Measurements from ENCODE around the gene TSSK3.

TSSK3 gene

DNA sequence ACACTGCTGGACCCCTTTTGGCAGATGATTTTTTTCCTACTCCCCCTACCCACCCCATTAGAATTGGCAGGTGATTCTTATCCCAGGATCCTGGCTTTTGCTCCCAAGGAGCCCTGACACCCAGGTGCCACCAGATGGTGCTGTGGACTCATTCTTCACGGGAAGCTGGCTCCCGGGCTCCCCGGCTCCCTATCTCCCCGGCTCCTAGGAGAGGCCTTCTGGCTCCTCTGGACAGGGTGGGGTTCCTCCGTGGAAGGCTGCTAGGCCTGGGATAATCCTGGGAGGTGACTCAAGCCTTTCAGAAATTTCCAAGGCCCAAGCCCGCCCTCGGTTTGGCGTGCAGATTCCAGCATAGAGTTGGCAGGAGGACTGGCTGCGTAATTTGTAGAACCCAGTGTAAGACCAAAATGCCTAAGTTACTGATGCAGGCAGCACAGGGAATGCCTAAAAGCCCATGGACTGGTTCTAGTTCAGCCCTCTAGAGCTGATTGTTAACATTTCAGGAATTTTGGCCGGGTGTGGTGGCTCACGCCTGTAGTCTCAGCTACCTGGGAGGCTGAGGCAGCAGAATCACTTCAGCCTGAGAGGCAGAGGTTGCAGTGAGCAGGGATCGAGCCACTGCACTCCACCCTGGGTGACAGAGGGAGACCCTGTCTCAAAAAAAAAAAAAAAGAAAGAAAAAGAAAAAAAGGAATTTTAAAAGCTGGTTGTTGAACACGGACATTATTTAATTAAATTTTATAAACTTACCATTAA lies 38.7 kb downstream of the TSSK3 start:
- DNase-seq (ENCODE audit: low spot score): peak; percentile 87

DNA sequence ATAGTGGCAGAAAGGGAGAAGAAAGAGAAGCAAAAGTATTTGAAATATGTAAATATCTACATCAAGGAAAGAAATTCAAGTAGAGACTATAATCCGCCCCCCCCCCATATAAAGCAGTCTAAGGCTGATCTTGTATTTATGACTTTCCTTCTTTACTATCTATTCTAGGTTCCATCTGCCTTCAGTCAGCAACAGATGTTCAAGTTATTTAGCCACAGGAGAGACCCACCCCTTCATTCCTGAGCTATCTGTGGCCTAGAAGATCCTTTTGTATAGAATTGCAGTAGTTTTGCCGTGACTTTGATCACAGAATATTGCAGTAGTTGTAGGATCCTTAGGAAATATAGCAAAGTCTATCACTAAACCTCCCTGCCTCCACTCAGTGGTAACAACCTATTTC lies 42.6 kb downstream of the TSSK3 start:
- no peak for DNase-seq (ENCODE audit: low spot score)

DNA sequence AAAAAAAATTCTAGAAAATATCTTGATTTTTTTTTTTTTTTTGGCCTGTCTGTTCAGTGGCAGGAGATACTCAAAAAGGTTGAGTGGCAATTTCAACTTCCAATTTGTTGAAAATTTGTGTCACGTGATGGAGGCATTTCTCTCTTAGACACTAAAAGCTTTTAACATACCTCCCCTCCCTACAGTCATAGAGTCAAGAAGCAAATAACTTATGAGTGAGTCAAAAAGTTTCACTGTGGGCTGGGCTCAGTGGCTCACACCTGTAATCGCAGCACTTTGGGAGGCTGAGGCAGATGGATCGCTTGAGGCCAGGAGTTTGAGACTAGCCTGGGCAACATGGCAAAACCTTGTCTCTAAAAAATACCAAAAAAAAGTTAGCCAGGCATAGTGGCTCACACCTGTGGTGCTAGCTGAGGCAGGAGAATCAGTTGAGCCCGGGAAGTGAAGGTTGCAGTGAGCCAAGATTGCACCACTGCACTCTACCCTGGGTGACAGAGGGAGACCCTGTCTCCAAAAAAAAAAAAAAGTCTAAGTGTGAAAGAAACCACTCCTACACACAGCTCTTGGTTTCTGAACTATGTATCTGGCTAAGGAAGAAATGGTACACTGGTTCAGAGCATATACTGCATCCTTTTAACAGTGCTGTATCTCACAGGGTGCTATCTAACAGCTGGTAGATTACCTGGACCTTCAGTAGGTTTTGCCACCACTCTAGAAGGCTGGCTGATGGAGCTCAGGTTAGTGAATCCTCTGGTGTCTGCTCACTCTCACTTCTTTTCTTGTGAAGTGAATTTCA lies 43.5 kb downstream of the TSSK3 start:
- no peak for DNase-seq (ENCODE audit: low spot score)

DNA sequence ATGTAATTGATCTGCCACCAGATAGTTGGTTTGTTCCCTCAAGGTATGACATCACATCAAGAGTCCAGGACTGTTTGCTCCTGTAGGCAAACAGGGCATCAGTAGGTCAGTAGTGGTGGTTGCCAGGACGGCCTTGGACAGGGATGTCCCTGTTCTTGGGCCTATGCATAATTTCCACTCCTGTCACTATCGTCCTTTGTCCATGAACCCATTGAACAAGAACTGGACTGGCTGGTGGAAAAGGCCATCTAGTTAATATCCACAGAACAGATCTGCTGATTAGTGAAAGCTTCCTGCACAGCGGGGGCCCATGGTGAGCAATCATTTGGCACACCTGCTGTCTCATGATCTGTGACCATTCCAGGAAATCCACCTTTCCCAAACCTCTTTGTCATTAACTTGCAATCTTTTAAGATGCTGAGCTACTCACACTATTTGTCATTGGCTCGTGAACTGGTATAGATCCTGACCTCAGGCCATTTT lies 44.3 kb downstream of the TSSK3 start:
- DNase-seq (ENCODE audit: low spot score): no peak

DNA sequence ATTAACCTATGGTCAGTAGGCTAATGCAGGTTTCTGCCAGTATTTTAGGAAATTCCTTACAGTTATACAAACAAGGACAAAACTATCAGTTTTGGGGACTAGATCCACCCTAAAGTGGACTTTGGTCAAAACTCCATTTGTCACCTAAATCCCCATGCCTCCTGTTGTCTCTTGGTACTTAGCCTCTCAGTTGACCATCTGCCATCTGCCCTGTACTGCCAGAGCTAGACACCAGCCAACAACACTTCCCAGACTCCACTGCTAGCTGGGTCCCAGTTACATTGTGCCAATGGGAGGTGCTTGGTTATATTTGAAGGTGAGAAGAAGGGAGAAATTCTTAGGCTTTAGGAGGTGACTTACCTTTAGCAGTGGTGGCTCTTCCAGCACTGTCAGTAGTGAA lies 48.9 kb downstream of the TSSK3 start:
- no peak for DNase-seq (ENCODE audit: low spot score)

DNA sequence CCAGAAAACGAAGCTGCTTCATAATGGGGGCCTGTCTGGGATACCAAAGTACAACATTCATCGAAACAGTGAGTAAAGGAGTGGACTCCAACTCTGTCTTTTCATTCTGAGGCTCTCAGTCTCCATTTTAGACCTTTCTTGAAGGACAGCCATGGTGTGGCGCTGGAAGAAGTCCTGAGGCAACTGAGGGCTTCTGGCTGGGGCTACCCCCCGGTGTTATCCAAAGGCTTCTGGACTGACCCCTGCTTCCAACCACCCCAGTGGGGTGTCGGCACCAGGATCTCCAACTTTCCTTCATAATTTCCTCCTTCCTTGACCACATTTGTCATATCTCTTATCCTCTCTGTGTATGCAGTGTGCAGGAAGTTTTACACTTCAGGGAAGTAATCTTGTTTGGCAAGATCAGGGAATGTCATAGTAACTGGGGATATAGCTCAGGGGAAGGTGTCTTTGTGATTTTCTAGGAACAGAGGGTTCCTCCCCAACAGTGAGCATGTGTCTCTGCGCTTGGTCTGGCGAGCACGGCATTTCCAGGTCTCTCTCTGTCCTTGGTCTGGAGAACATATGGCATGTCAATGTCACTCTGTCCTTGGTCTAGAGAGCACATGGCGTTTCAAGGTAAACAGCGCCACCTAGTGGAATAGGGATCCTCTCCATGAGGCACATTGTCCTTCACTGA lies 51.3 kb downstream of the TSSK3 start:
- DNase-seq (ENCODE audit: low spot score): peak; percentile 69
